ENCODE data around the gene SLC2A5.

DNA sequence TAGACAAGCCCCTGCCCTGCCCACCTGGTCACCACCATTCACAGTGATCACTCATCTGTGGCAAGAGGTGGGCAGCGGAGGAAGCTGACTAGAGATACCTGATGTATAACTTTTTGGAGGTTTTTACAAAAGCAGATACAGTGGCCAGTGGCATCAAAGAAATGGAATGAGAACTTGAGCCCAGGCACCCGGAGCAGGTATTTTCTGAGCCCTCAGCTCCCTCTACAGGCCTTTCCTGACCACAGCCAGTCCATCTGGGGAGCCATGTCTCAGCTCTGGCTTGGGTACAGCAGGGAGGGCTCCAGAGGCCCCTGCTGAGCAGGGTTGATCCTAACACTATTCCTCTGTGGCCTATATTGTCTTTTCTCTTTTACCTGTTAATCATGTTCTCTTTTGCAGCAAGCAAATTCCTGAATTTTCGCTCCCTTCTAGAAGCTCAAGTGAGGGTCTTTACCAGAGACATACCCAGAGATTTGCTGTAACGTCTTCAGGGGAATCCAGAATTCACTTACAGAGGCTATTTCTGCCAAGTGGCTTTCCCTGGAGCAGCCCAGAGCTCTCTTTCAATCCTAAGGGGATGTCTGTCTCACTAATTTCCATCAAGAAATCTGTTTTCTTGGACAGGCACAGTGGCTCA, 32.2 kb upstream of the SLC2A5 start:
- TF ChIP-seq, protein P1, sequence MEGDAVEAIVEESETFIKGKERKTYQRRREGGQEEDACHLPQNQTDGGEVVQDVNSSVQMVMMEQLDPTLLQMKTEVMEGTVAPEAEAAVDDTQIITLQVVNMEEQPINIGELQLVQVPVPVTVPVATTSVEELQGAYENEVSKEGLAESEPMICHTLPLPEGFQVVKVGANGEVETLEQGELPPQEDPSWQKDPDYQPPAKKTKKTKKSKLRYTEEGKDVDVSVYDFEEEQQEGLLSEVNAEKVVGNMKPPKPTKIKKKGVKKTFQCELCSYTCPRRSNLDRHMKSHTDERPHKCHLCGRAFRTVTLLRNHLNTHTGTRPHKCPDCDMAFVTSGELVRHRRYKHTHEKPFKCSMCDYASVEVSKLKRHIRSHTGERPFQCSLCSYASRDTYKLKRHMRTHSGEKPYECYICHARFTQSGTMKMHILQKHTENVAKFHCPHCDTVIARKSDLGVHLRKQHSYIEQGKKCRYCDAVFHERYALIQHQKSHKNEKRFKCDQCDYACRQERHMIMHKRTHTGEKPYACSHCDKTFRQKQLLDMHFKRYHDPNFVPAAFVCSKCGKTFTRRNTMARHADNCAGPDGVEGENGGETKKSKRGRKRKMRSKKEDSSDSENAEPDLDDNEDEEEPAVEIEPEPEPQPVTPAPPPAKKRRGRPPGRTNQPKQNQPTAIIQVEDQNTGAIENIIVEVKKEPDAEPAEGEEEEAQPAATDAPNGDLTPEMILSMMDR (IDR thresholded peaks at IDR 0.05), result peak; percentile 13 to 61 (median 44)
- TF ChIP-seq POLR2A (IDR thresholded peaks at IDR 0.05), result no peak

Data from adrenal gland (tissue), 5 donors.